HG03378 (cell line): ENCODE data around the gene GLB1L3.
"Not testable (repeated sequence)": the region's sequence is repeated elsewhere in the genome, so short reads cannot be mapped to it uniquely, and the experiment has no call there.

Experiments used
- ATAC-seq: cut with Tn5 transposase; IDR thresholded peaks from one replicate; pipeline ENCODE4 v1.9.1; 2021; ENCODE audit warnings: mild to moderate bottlenecking, moderate library complexity; ENCODE audit not compliant: unreplicated experiment

GLB1L3 gene

DNA sequence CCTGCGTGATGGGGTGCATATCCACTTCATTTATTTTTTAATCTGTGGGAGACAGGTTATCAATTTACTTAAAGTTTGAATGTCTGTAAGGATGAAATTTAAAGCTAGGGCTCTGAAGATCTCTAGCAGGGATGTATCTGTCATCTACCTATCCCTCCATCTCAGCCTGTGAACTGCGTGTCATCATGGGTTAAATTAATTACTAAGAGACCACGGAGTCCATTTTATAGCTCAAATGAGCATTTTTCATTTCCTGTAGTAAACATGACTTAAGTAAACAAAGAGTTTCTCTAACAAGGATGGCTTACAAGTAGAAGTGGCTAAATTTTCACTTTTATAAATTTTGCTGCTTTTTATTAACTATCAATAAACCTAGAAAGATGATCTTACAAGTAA is 2.9 kb upstream of the GLB1L3 start:
- no peak for ATAC-seq

DNA sequence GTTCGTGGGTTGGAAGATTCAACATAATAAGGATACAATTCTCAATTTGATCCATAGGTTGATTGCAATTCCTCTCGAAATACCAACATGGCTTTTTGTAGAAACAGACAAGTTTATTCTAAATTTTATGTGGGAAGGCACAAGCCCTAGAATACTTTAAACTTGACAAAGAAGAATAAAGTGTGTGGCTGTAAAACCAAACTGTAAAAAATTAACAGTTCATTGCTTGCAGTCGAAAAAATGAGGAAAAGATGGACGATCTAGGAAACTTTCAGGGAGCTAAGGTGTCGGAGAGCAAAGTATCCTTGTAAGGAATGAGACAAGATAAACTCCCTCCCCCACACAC is 1.0 kb upstream of the GLB1L3 start:
- ATAC-seq = no peak

- ATAC-seq = no peak
Measured at GRCh38 chr11:134276396-134277182, 410 bp downstream of the GLB1L3 start.

DNA sequence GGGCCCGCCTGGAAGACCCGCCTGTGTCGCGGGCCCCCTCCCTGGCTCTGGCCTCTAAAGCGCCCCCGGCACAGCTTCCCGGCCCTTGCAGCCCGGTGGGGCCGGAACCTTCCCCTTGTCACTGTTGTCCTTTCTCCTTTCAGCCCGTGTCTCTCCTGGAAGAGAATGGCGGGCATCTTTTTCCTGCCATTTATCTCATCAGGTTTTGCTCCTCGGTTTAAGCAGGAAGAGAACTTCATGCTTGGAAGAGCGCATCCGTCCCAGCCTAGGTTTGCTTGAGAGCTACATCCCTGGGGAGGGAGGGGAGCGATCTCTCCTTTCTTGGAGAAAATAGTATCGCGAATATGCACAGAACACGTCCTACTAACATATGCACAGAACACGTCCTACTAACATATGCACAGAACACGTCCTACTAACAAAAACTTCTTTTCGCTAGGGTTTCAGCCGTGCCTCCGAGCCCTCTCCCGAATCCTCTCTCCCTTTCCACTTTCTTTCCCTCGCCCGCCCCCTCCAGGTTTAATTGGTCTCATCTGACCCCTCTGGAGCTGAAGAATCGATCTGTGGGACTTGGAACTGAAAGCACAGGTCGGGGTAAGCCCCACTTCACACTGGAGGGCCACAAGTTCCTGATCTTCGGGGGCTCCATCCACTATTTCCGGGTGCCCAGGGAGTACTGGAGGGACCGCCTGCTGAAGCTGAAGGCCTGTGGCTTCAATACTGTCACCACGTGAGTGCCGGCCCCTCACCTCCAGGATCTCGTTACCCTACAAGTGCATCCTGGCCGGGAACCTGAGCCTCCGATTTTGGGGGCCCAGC is 1.2 kb downstream of the GLB1L3 start:
- ATAC-seq = no peak

DNA sequence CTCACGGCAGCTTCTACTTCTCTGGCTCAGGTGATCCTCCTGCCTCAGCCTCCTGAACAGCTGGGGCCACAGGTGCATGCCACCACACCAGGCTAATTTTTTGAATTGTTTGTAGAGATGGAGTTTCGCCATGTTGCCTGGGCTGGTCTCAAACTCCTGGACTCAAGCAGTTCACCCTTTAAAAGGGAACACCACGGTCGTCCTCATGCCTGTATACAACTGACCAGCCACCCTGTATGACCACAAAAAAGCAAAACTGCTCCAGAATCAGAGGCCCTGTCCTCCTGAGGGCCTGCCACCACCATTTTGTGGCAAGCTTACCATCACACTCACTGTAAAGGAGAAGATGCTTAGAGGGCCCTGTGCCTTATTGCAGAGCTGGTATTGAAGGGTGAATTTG is 2.2 kb downstream of the GLB1L3 start:
- no peak for ATAC-seq

DNA sequence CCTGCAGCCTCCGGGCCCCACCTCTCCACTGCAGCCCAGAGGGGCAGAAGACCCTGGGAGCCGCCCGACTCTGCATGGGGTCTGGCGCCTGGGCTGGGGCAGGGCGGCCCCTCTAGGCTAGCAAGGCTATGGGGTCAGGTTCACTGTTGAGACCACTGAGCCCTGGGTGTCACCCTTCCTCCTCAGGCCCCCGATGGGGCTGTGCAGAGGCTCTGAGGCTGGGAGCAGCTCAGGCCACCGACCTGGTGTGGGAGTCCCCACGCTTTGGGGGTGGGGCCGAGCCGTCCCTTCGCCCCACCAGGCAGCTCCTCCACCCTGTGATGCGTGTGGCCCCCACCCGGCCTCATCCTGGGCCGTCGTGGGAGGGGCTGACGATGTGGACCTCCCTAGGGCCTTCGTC is 5.5 kb downstream of the GLB1L3 start:
- not testable (repeated sequence) for ATAC-seq

DNA sequence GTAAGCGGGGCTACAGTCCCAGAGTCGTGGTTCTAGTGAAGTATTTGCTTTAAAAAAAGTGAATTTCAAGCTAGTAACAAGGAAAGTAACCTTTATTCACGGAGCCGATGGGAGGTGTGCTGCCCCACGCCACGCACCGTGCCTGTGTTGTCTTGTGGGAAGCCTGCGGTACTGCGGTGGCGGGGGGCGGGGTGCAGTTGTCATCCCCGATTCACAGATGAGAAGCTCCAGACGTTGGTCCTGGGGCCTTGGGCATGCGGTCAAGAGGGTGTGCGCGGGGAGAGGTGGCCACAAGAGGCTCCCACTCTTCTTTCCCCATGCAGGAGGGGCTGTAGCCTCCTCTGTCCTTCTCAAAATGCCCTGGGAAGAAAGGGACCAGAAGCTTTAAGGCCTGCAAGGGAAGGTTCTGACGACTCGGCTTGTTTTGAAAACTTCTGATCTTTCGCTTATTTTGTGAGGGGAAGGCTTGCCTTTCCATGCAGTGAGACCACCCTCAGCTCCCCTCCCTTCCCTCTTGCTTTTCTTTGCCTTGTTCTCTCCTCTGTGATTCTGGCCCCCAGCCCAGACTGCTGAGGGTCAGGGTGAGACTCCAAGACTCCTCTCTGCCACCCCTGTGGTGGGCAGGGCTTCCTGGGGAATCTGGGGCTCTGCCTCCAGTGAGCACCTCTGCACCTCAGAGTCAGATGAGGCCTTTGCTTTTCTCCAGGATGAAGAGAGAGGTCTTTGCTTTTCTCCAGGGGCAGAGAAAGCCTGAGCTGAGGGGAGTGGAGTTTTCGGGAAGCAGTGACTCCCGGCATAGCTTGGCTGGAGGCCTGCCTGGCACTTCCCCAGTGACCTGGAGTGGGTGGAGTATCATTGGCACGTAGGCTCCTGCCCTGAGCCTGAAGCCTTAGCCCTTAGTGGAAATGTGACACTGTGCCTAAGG is 6.2 kb downstream of the GLB1L3 start:
- no peak for ATAC-seq

- ATAC-seq = no peak
Measured at GRCh38 chr11:134283461-134284230, 7.5 kb downstream of the GLB1L3 start.

DNA sequence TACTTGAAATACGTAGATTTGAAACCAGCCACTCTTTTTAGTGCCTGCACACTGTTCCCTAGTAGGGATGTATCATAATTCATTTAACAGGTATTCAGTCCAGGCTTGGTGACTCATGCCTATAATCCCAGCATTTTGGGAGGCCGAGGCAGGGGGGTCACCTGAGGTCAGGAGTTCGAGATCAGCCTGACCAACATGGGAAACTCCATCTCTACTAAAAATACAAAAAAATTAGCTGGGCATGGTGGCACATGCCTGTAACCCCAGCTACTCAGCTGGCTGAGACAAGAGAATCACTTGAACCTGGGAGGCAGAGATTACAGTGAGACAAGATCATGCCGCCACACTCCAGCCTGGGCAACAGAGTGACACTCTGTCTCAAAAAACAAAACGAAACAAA is 8.2 kb downstream of the GLB1L3 start:
- not testable (repeated sequence) for ATAC-seq

DNA sequence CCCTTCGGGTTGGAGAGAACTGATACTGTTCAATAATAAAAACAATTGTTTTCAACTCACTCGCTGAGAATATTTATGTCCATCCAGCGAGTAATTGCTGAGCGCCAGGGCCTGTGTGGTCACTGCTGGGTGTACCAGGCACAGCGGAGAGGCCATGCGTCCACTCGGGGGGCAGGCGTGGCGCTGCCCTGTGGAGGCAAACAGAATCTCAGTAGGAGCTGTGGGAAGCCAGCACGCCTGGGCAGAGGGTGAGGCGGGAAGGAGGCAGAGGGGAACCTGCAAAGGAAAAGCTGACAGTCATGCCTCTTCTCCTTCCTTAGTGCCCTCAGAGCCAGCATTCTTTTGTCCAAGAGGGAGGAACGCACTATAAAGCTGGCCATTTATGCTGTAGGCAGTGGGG is 11.4 kb downstream of the GLB1L3 start:
- no peak for ATAC-seq

GRCh38 chr11:134288486-134288885 is 12.3 kb downstream of the GLB1L3 start:
- ATAC-seq = no peak

DNA sequence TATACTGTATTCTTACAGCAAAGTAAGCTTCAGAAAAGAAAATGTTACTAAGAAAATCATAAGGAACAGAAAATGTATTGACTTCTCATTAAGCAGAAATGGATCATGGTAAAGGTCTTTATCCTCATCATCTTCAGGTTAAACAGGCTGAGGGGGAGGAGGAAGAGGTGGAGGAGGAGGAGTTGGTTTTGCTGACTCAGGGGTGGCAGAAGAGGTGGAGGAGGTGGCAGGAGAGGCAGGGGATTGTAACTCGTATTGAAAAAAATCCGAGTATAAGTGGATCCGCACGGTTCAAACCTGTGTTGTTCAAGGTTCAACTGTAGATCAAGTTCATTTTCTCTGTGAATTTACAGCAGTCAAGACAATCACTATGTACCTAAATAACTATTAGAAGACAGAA is 13.0 kb downstream of the GLB1L3 start:
- ATAC-seq = no peak

- no peak for ATAC-seq
Measured at GRCh38 chr11:134289789-134290188, 13.6 kb downstream of the GLB1L3 start.

GRCh38 chr11:134290646-134291045 is 14.5 kb downstream of the GLB1L3 start:
- no peak for ATAC-seq

DNA sequence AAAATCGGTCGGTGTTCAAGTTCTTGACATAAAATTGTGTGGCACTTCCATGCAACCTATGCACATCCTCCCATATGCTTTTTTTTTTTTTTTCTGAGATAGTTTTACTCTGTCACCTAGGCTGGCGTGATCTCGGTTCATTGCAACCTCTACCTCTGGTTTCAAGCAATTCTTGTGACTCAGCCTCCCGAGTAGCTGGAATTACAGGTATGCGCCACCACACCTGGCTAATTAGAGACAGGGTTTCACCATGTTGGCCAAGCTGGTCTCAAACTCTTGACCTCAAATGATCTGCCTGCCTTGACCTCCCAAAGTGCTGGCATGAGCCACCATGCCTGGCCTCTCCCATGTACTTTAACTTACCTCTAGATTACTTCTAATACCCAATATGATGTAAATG is 15.0 kb downstream of the GLB1L3 start:
- no peak for ATAC-seq

- ATAC-seq = no peak
Measured at GRCh38 chr11:134292661-134293060, 16.5 kb downstream of the GLB1L3 start.

GRCh38 chr11:134293119-134294113 is 17.2 kb downstream of the GLB1L3 start:
- no peak for ATAC-seq

DNA sequence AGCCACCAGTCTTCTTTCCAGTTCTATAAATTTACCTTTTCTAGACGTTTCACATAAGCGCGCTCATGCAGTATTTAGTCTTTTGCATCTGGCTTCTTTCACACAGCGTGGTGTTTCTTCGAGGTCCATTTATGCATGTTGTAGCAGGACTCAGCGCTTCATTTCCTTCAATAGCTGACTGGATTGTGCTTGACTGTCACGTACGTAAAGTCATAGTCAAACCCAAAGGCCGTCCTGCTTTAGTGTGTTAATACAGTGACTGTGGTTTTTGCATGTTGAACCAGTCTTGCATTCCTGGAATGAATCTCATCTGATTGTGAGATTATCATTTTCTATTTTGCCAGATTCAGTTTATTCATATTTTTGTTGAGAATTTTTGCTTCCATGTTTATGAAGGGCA is 18.5 kb downstream of the GLB1L3 start:
- no peak for ATAC-seq

GRCh38 chr11:134312223-134312622 is 36.0 kb downstream of the GLB1L3 start:
- no peak for ATAC-seq
